ENCODE results near the gene IL1RAP. TPM values are rescaled to one million over a fixed set of nuclear protein-coding genes. Genes with fewer than 3 reads are reported as not detected.

IL1RAP gene
- total and polyA plus RNA-seq, 2 experiments from 2014 or later = 3.6 to 5.0 TPM

- Mint-ChIP-seq H3K27ac (no peak overlapping the region), H3K4me1 (peaks cover 36% of the 10 kb centered on the region), H3K36me3 (ENCODE audit: low read depth) (no peaks in the 10 kb centered on the region), H3K4me3 (no peak overlapping the region), H3K27me3 (ENCODE audit: insufficient read depth, low read depth, poor library complexity) (peaks cover 34% of the 10 kb centered on the region), H3K9me3 (no peaks in the 10 kb centered on the region)
- H3K4me1 ChIP-seq (ENCODE audit: insufficient read depth) = peaks cover 5% of the 10 kb centered on the region
- H3K36me3 ChIP-seq (ENCODE audit: insufficient read depth) = no peaks in the 10 kb centered on the region
- H3K4me3 ChIP-seq = no peak overlapping the region
- DNase-seq (ENCODE audit: low spot score) (no peak), ATAC-seq (no peak)
- no peak for TF ChIP-seq EZH2 (IDR thresholded peaks at IDR 0.05; ENCODE audit: low read depth, unreplicated experiment)
- TF ChIP-seq CREB1 (CRISPR knock-in tag; IDR thresholded peaks at IDR 0.05; ENCODE audit: low read depth) = no peak
- TF ChIP-seq ZNF114 (CRISPR knock-in tag; IDR thresholded peaks at IDR 0.05) = no peak
- no peak for TF ChIP-seq ZNF331 (CRISPR knock-in tag; IDR thresholded peaks at IDR 0.05; ENCODE audit: low read depth)
- TF ChIP-seq CTCF (conservative IDR thresholded peaks at IDR 0.05; ENCODE audit: low read depth in 2 of 2) = no peak
- no peak for TF ChIP-seq POLR2AphosphoS5 (IDR thresholded peaks at IDR 0.05; ENCODE audit: low read depth)
- TF ChIP-seq NANOG (IDR thresholded peaks at IDR 0.05; ENCODE audit: borderline replicate concordance) = no peak
- TF ChIP-seq, protein P1, sequence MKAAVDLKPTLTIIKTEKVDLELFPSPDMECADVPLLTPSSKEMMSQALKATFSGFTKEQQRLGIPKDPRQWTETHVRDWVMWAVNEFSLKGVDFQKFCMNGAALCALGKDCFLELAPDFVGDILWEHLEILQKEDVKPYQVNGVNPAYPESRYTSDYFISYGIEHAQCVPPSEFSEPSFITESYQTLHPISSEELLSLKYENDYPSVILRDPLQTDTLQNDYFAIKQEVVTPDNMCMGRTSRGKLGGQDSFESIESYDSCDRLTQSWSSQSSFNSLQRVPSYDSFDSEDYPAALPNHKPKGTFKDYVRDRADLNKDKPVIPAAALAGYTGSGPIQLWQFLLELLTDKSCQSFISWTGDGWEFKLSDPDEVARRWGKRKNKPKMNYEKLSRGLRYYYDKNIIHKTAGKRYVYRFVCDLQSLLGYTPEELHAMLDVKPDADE (IDR thresholded peaks at IDR 0.05) = no peak
- no peak for TF ChIP-seq EZH2phosphoT487 (IDR thresholded peaks at IDR 0.05; ENCODE audit: unreplicated experiment)
- TF ChIP-seq ZNF462 (CRISPR knock-in tag; IDR thresholded peaks at IDR 0.05) = no peak
- TF ChIP-seq JUNB (IDR thresholded peaks at IDR 0.05; ENCODE audit: unreplicated experiment) = no peak
- TF ChIP-seq REST (IDR thresholded peaks at IDR 0.05; ENCODE audit: unreplicated experiment) = no peak
- no peak for TF ChIP-seq STAT1 (IDR thresholded peaks at IDR 0.05; ENCODE audit: unreplicated experiment)
- no peak overlapping the region for H3K27ac ChIP-seq (ENCODE audit: low read depth)
- no peak overlapping the region for H2AFZ ChIP-seq
- H3K27me3 ChIP-seq (ENCODE audit: insufficient read depth) = peaks cover 89% of the 10 kb centered on the region
- no peaks in the 10 kb centered on the region for H3K79me2 ChIP-seq (replicated peaks; ENCODE audit: insufficient read depth)
- H3K9me2 ChIP-seq (ENCODE audit: insufficient read depth) = no peaks in the 10 kb centered on the region
- no peaks in the 10 kb centered on the region; the same call in 1 of the 2 replicates for H4K20me1 ChIP-seq (replicated peaks; ENCODE audit: insufficient read depth)
- H3F3A ChIP-seq (replicated peaks; ENCODE audit: low read depth) = no peaks in the 10 kb centered on the region
- no peak overlapping the region for H3K4me2 ChIP-seq
Observed at GRCh38 chr3:190541560-190541959, 27.7 kb downstream of the IL1RAP start.
